Stimulated activated naive CD8-positive, alpha-beta T cell treated with anti-CD3 and anti-CD28 coated beads, Interleukin-15, amount 100 ng/mL, for 72 hours (primary cell): ENCODE measurements around the gene GABARAPL1.
A peak's percentile ranks its signal among the peaks of the same experiment; 100 is the strongest.
"Not testable (repeated sequence)": the region's sequence is repeated elsewhere in the genome, so short reads cannot be mapped to it uniquely, and the experiment has no call there.

ENCODE experiments used
- ATAC-seq: fragments of 150-1000 bp; cut with Tn5 transposase; 2 replicates; pipeline ENCODE4 v1.10.0; 2021; ENCODE audit warnings: mild to moderate bottlenecking, moderate library complexity
- DNase-seq, 2 donors: peaks; one replicate each; pipeline ENCODE4 v3.0.0; 2021 to 2022
- H3K27ac Mint-ChIP-seq, 2 donors: one replicate each; pipeline ENCODE4 v1.8.0; 2022; ENCODE audit warnings: mild to moderate bottlenecking in 2 of 2, mixed read lengths in 2 of 2, moderate library complexity in 2 of 2
- H3K27me3 Mint-ChIP-seq: one replicate; pipeline ENCODE4 v1.8.0; 2022; ENCODE audit warnings: mixed read lengths
- H3K4me1 Mint-ChIP-seq: one replicate; pipeline ENCODE4 v1.8.0; 2022; ENCODE audit warnings: mild to moderate bottlenecking, mixed read lengths
- H3K4me3 Mint-ChIP-seq, 2 donors: one replicate each; pipeline ENCODE4 v1.8.0; 2022; ENCODE audit warnings: mild to moderate bottlenecking in 2 of 2, mixed read lengths in 2 of 2, moderate library complexity in 1 of 2
- H3K9me3 Mint-ChIP-seq, 2 donors: one replicate each; pipeline ENCODE4 v1.8.0; 2022; ENCODE audit warnings: mixed read lengths in 2 of 2

Gene GABARAPL1

GRCh38 chr12:10189653-10190052, 23.0 kb upstream of the GABARAPL1 start:
- Mint-ChIP-seq H3K4me3 (no peak overlapping the region), H3K4me1 (peaks cover 5% of the 10 kb centered on the region), H3K9me3 (no peaks in the 10 kb centered on the region), H3K27me3 (peaks cover 14% of the 10 kb centered on the region), H3K27ac (no peak overlapping the region)
- ATAC-seq (no peak), DNase-seq (no peak)

- Mint-ChIP-seq H3K27ac (no peak overlapping the region), H3K27me3 (peaks cover 21% of the 10 kb centered on the region), H3K4me3 (no peak overlapping the region), H3K4me1 (peaks cover 5% of the 10 kb centered on the region), H3K9me3 (no peaks in the 10 kb centered on the region)
- peak; percentile 24 to 52 for DNase-seq
- ATAC-seq: peak; percentile 99
These were observed 21.9 kb upstream of the GABARAPL1 start for GRCh38 chr12:10190558-10191388.

- no peaks in the 10 kb centered on the region for H3K4me1 Mint-ChIP-seq
- ATAC-seq: no peak
- no peak overlapping the region for H3K27ac Mint-ChIP-seq
- no peaks in the 10 kb centered on the region for H3K9me3 Mint-ChIP-seq
- no peak for DNase-seq
- H3K4me3 Mint-ChIP-seq: no peak overlapping the region
- H3K27me3 Mint-ChIP-seq: peaks cover 21% of the 10 kb centered on the region
These were observed 20.8 kb upstream of the GABARAPL1 start for GRCh38 chr12:10191865-10192264.

- Mint-ChIP-seq H3K4me3 (no peak overlapping the region), H3K4me1 (no peaks in the 10 kb centered on the region), H3K27me3 (peaks cover 21% of the 10 kb centered on the region), H3K9me3 (no peaks in the 10 kb centered on the region), H3K27ac (no peak overlapping the region)
- no peak for ATAC-seq
- DNase-seq: no peak
These were observed 18.5 kb upstream of the GABARAPL1 start for GRCh38 chr12:10194160-10194670.

GRCh38 chr12:10196210-10196609, 16.5 kb upstream of the GABARAPL1 start:
- DNase-seq: no peak
- no peak overlapping the region for H3K27ac Mint-ChIP-seq
- no peaks in the 10 kb centered on the region for H3K9me3 Mint-ChIP-seq
- H3K27me3 Mint-ChIP-seq: peaks cover 21% of the 10 kb centered on the region
- no peak overlapping the region for H3K4me3 Mint-ChIP-seq
- ATAC-seq: no peak
- no peaks in the 10 kb centered on the region for H3K4me1 Mint-ChIP-seq

GRCh38 chr12:10197879-10198278, 14.8 kb upstream of the GABARAPL1 start:
- Mint-ChIP-seq H3K4me3 (no peak overlapping the region), H3K27me3 (peaks cover 21% of the 10 kb centered on the region), H3K9me3 (no peaks in the 10 kb centered on the region), H3K27ac (no peak overlapping the region), H3K4me1 (no peaks in the 10 kb centered on the region)
- ATAC-seq (no peak), DNase-seq (no peak)

GRCh38 chr12:10204495-10204894, 8.2 kb upstream of the GABARAPL1 start:
- ATAC-seq, H3K4me1 Mint-ChIP-seq, DNase-seq, H3K9me3 Mint-ChIP-seq, H3K4me3 Mint-ChIP-seq, H3K27me3 Mint-ChIP-seq, H3K27ac Mint-ChIP-seq: not testable (repeated sequence)

- no peak for ATAC-seq
- no peak overlapping the region for H3K27ac Mint-ChIP-seq
- no peaks in the 10 kb centered on the region for H3K27me3 Mint-ChIP-seq
- DNase-seq: no peak
- no peaks in the 10 kb centered on the region for H3K4me1 Mint-ChIP-seq
- no peaks in the 10 kb centered on the region for H3K9me3 Mint-ChIP-seq
- H3K4me3 Mint-ChIP-seq: no peak overlapping the region
These were observed 7.4 kb upstream of the GABARAPL1 start for GRCh38 chr12:10205220-10205807.

GRCh38 chr12:10207136-10207535, 5.5 kb upstream of the GABARAPL1 start:
- no peaks in the 10 kb centered on the region for H3K9me3 Mint-ChIP-seq
- DNase-seq: no peak
- peaks cover 4% of the 10 kb centered on the region for H3K4me1 Mint-ChIP-seq
- no peak overlapping the region for H3K4me3 Mint-ChIP-seq
- ATAC-seq: no peak
- no peak overlapping the region for H3K27ac Mint-ChIP-seq
- no peaks in the 10 kb centered on the region for H3K27me3 Mint-ChIP-seq

- no peak overlapping the region for H3K4me3 Mint-ChIP-seq
- H3K27me3 Mint-ChIP-seq: no peaks in the 10 kb centered on the region
- H3K9me3 Mint-ChIP-seq: no peaks in the 10 kb centered on the region
- peaks cover 23% of the 10 kb centered on the region for H3K4me1 Mint-ChIP-seq
- DNase-seq: no peak
- H3K27ac Mint-ChIP-seq: no peak overlapping the region
- no peak for ATAC-seq
These were observed 2.5 kb upstream of the GABARAPL1 start for GRCh38 chr12:10210225-10210624.

- Mint-ChIP-seq H3K4me1 (peaks cover 32% of the 10 kb centered on the region), H3K27ac (peak overlapping the region in 1 of 2 donors; percentile 74), H3K9me3 (no peaks in the 10 kb centered on the region), H3K4me3 (no peak overlapping the region), H3K27me3 (no peaks in the 10 kb centered on the region)
- ATAC-seq: no peak
- DNase-seq: no peak
These were observed 1.4 kb upstream of the GABARAPL1 start for GRCh38 chr12:10211101-10211939.

- Mint-ChIP-seq H3K9me3 (no peaks in the 10 kb centered on the region), H3K4me1 (peaks cover 32% of the 10 kb centered on the region)
These were observed 538 bp upstream of the GABARAPL1 start for GRCh38 chr12:10211940-10212738.

GRCh38 chr12:10213168-10214135, 775 bp downstream of the GABARAPL1 start:
- peak; percentile 87 for ATAC-seq
- peak overlapping the region; percentile 95 to 99 for H3K4me3 Mint-ChIP-seq
- H3K4me1 Mint-ChIP-seq: peaks cover 32% of the 10 kb centered on the region

More at GRCh38 chr12:10211940-10212738, 538 bp upstream of the GABARAPL1 start:
- Mint-ChIP-seq H3K4me3 (peak overlapping the region; percentile 95 to 99), H3K27me3 (no peaks in the 10 kb centered on the region), H3K27ac (peak overlapping the region; percentile 85 to 99)
- peak; percentile 79 for ATAC-seq
- peak; percentile 72 to 82 for DNase-seq

More at GRCh38 chr12:10213168-10214135, 775 bp downstream of the GABARAPL1 start:
- Mint-ChIP-seq H3K27ac (peak overlapping the region; percentile 99), H3K9me3 (no peaks in the 10 kb centered on the region), H3K27me3 (no peaks in the 10 kb centered on the region)
- DNase-seq: peak; percentile 80 to 86
